Measurements from ENCODE around the gene SLIT3.

Gene SLIT3

DNA sequence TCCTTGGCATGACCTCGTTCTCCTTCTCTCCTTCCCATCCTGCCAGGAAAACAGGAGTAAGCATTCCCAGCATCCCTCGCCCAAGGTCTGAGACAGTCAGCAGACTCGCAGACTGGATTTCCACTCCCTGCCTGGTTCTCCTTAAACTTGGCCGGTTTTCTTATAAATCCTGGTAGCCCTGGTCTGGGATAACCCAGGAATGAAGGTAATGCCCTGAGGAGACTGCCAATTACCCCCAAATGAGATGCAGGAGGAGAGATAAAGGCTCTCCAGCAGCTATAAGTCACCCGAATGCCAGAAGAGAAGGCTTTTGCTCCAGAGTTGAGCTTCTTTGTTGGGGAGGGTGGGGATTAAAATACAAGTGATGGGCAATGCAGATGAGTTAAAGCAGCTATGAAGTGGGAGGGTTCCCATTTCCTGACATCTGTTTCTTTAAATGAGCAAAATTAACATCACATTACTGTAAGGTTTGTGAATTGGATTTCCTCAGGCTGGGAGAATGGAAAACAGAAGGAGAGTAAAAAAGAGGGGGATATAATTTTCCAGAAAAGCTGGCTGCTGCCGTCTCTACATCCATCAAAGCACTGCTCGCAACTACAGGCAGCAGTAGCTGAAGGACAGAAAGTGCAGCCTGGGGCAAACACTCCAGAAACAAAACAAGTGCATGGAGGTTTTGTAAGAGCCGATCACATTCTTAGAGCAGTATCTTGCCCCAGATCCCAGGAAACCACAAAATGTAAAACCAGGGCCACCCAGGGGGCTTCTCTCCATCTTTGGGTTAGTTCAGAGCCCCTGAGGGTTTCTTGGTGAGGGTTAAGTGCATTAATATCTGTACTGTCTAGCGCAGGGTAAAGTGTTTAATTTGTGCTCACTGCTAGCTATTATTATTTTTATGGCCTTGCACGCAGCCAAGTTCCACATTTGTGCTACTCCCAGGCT is 544.2 kb downstream of the SLIT3 start:
- Histone ChIP-seq H3K27me3 (replicated peaks; ENCODE audit: control insufficient read depth, insufficient read depth, low read length, poor library complexity, severe bottlenecking) (no peaks in the 10 kb centered on the region), H3K9me3 (ENCODE audit: control insufficient read depth, low read length) (no peaks in the 10 kb centered on the region), H3K36me3 (ENCODE audit: control insufficient read depth, insufficient read depth, low read length) (no peaks in the 10 kb centered on the region), H3K4me3 (ENCODE audit: insufficient read depth, low read depth, low read length, poor library complexity, severe bottlenecking) (no peak overlapping the region), H3K4me1 (ENCODE audit: control insufficient read depth, insufficient read depth, low read length, poor library complexity, severe bottlenecking) (no peaks in the 10 kb centered on the region), H3K27ac (ENCODE audit: insufficient read depth, low read length, poor library complexity, severe bottlenecking) (no peak overlapping the region)
- no peak for DNase-seq

DNA sequence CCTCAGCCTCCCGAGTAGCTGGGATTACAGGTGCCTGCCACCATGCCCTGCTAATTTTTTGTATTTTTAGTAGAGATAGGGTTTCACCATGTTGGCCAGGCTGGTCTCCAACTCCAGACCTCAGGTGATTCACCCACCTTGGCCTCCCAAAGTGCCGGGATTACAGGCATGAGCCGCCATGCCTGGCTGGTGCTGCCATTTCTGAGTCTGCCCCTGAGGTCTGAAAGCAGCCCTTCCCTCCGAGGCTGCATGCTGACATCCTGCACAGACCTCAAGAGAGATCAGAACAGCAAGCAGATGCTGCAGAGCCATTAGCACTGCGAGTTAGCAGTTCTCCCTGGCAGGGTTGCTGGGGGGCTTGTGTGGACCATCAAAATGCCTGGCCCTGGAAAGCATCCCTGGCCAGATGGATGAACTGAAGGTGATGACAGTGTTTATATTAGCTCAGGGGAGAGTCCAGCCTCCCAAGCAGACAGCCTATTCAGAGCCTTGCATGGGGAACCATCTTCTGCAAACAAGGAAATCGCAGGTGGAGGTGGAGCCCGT is 545.3 kb downstream of the SLIT3 start:
- H3K36me3 ChIP-seq (ENCODE audit: control insufficient read depth, insufficient read depth, low read length): no peaks in the 10 kb centered on the region
- no peak for DNase-seq
- no peak overlapping the region for H3K27ac ChIP-seq (ENCODE audit: insufficient read depth, low read length, poor library complexity, severe bottlenecking)

DNA sequence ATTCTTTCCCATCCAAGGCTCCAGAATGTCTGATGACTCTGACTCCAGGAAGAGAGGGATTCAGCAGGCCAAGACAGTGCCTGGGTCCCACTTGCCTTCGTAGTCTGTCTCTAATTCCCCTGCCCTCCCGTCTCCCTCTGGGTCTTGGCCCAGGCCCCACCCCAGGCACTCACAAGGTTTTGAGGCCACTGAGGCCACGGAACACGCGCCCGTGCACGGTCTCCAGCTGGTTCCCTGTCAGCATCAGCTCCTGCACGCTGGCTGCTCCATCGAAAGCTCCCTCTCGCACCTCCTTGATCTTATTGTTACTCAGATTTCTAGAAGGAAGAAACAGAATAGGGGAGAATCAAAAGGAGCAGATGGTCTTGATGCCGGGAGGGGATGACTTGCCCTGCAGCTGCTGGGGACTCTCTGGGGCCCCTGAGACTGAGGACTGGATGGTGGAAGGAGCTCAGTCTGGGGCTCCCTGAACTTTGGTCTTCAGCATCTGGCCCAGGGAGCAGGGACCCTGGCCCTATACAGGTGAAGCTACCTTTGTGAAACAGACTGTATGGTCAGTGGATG is 547.2 kb downstream of the SLIT3 start:
- H3K36me3 ChIP-seq (ENCODE audit: control insufficient read depth, insufficient read depth, low read length): no peaks in the 10 kb centered on the region
- no peaks in the 10 kb centered on the region for H3K4me1 ChIP-seq (ENCODE audit: control insufficient read depth, insufficient read depth, low read length, poor library complexity, severe bottlenecking)
- H3K9me3 ChIP-seq (ENCODE audit: control insufficient read depth, low read length): no peaks in the 10 kb centered on the region
- no peak for DNase-seq
- H3K4me3 ChIP-seq (ENCODE audit: insufficient read depth, low read depth, low read length, poor library complexity, severe bottlenecking): no peak overlapping the region
- no peak overlapping the region for H3K27ac ChIP-seq (ENCODE audit: insufficient read depth, low read length, poor library complexity, severe bottlenecking)
- no peaks in the 10 kb centered on the region for H3K27me3 ChIP-seq (replicated peaks; ENCODE audit: control insufficient read depth, insufficient read depth, low read length, poor library complexity, severe bottlenecking)

More for the DNA sequence above, 545.3 kb downstream of the SLIT3 start:
- Histone ChIP-seq H3K4me3 (ENCODE audit: insufficient read depth, low read depth, low read length, poor library complexity, severe bottlenecking) (no peak overlapping the region), H3K27me3 (replicated peaks; ENCODE audit: control insufficient read depth, insufficient read depth, low read length, poor library complexity, severe bottlenecking) (no peaks in the 10 kb centered on the region), H3K9me3 (ENCODE audit: control insufficient read depth, low read length) (no peaks in the 10 kb centered on the region), H3K4me1 (ENCODE audit: control insufficient read depth, insufficient read depth, low read length, poor library complexity, severe bottlenecking) (no peaks in the 10 kb centered on the region)

DNA sequence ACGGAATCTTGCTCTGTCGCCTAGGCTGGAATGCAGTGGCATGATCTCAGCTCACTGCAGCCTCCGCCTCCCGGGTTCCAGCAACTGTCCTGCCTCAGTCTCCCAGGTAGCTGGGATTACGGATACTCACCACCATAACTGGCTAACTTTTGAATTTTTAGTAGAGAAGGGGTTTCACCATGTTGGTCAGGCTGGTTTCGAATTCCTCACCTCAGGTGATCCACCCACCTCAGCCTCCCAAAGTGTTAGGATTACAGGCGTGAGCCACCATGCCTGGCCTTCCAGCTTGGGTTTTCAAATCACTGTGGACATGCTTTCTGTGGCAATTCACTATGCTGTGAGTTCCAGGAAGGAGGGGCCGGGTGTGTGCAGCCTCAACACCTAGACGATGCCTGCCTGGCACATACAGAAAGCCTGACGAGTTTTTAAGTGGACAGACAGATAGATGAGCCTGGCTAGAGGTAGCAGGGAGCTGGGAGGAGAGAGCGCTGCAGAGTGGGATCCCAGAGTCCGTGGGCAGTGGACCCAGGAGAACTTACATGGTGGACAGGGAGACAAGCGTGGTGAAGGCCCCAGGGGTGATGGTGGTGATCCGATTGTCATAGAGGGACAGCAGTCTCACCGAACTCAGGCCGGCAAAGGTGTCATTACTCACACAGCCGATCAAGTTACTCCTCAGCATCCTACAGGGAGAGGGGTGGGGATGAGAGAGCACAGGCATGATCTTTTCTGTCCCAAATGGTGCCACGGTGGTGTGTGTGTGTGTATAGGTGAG is 548.3 kb downstream of the SLIT3 start:
- no peaks in the 10 kb centered on the region for H3K4me1 ChIP-seq (ENCODE audit: control insufficient read depth, insufficient read depth, low read length, poor library complexity, severe bottlenecking)
- no peaks in the 10 kb centered on the region for H3K36me3 ChIP-seq (ENCODE audit: control insufficient read depth, insufficient read depth, low read length)
- no peaks in the 10 kb centered on the region for H3K27me3 ChIP-seq (replicated peaks; ENCODE audit: control insufficient read depth, insufficient read depth, low read length, poor library complexity, severe bottlenecking)
- no peak overlapping the region for H3K4me3 ChIP-seq (ENCODE audit: insufficient read depth, low read depth, low read length, poor library complexity, severe bottlenecking)
- DNase-seq: no peak
- no peaks in the 10 kb centered on the region for H3K9me3 ChIP-seq (ENCODE audit: control insufficient read depth, low read length)
- no peak overlapping the region for H3K27ac ChIP-seq (ENCODE audit: insufficient read depth, low read length, poor library complexity, severe bottlenecking)

DNA sequence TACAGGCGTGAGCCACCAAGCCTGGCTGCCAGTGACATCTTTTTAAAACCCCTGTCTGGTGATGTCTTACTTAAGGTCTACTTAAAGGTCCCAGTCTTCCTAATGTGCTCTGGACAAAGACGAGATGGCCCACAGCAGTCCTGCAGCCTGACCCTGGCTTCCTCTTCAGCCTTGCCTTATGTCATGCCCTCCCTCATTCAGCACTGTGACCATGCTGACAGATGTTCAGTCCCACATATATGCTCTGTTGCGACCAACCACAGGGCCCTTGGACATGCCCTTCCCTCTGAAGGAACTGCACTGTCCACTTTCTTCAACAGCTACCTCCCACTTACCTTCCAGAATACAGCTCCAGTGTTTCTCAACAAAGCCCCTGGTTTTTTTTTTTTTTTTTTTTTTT is 548.9 kb downstream of the SLIT3 start:
- Histone ChIP-seq H3K27me3 (replicated peaks; ENCODE audit: control insufficient read depth, insufficient read depth, low read length, poor library complexity, severe bottlenecking) (no peaks in the 10 kb centered on the region), H3K4me3 (ENCODE audit: insufficient read depth, low read depth, low read length, poor library complexity, severe bottlenecking) (no peak overlapping the region), H3K9me3 (ENCODE audit: control insufficient read depth, low read length) (no peaks in the 10 kb centered on the region), H3K4me1 (ENCODE audit: control insufficient read depth, insufficient read depth, low read length, poor library complexity, severe bottlenecking) (no peaks in the 10 kb centered on the region), H3K36me3 (ENCODE audit: control insufficient read depth, insufficient read depth, low read length) (no peaks in the 10 kb centered on the region), H3K27ac (ENCODE audit: insufficient read depth, low read length, poor library complexity, severe bottlenecking) (no peak overlapping the region)
- DNase-seq: no peak

DNA sequence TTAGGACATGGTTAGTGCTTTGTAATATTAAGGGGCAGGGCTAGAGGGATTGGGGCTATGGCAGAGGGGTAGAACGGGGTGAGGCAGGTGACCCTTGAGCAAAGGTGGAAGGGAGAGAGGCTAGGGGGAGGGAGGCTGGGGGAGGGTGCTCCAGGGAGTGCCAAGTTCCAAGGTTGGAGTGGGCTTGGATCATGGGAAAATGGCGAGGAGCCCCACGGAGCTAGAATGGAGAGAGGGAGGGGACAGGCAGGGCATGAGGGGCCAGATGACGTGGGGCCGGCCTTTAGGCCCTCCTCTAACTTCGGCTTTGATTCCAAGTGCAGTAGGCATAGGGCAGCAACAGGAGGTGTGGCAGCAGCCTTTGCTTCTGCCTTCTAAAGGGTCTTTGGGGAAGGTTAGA is 550.0 kb downstream of the SLIT3 start:
- no peaks in the 10 kb centered on the region for H3K9me3 ChIP-seq (ENCODE audit: control insufficient read depth, low read length)
- H3K4me1 ChIP-seq (ENCODE audit: control insufficient read depth, insufficient read depth, low read length, poor library complexity, severe bottlenecking): no peaks in the 10 kb centered on the region
- no peaks in the 10 kb centered on the region for H3K36me3 ChIP-seq (ENCODE audit: control insufficient read depth, insufficient read depth, low read length)
- H3K27me3 ChIP-seq (replicated peaks; ENCODE audit: control insufficient read depth, insufficient read depth, low read length, poor library complexity, severe bottlenecking): no peaks in the 10 kb centered on the region
- H3K4me3 ChIP-seq (ENCODE audit: insufficient read depth, low read depth, low read length, poor library complexity, severe bottlenecking): no peak overlapping the region
- DNase-seq: no peak
- H3K27ac ChIP-seq (ENCODE audit: insufficient read depth, low read length, poor library complexity, severe bottlenecking): no peak overlapping the region

- Histone ChIP-seq H3K27ac (ENCODE audit: insufficient read depth, low read length, poor library complexity, severe bottlenecking) (no peak overlapping the region), H3K9me3 (ENCODE audit: control insufficient read depth, low read length) (no peaks in the 10 kb centered on the region), H3K36me3 (ENCODE audit: control insufficient read depth, insufficient read depth, low read length) (no peaks in the 10 kb centered on the region), H3K27me3 (replicated peaks; ENCODE audit: control insufficient read depth, insufficient read depth, low read length, poor library complexity, severe bottlenecking) (no peaks in the 10 kb centered on the region), H3K4me3 (ENCODE audit: insufficient read depth, low read depth, low read length, poor library complexity, severe bottlenecking) (no peak overlapping the region), H3K4me1 (ENCODE audit: control insufficient read depth, insufficient read depth, low read length, poor library complexity, severe bottlenecking) (no peaks in the 10 kb centered on the region)
- no peak for DNase-seq
Measured at GRCh38 chr5:168749391-168750100, 551.4 kb downstream of the SLIT3 start.

GRCh38 chr5:168747987-168748777 is 552.8 kb downstream of the SLIT3 start:
- no peaks in the 10 kb centered on the region for H3K27me3 ChIP-seq (replicated peaks; ENCODE audit: control insufficient read depth, insufficient read depth, low read length, poor library complexity, severe bottlenecking)
- H3K4me1 ChIP-seq (ENCODE audit: control insufficient read depth, insufficient read depth, low read length, poor library complexity, severe bottlenecking): no peaks in the 10 kb centered on the region
- peak in 1 of 3 donors; percentile 24 for DNase-seq
- H3K9me3 ChIP-seq (ENCODE audit: control insufficient read depth, low read length): no peaks in the 10 kb centered on the region
- no peaks in the 10 kb centered on the region for H3K36me3 ChIP-seq (ENCODE audit: control insufficient read depth, insufficient read depth, low read length)
- no peak overlapping the region for H3K4me3 ChIP-seq (ENCODE audit: insufficient read depth, low read depth, low read length, poor library complexity, severe bottlenecking)
- H3K27ac ChIP-seq (ENCODE audit: insufficient read depth, low read length, poor library complexity, severe bottlenecking): no peak overlapping the region
